NCI-H1930 (cell line): ENCODE data around the gene GVQW3.
"Not testable (repeated sequence)": the region's sequence is repeated elsewhere in the genome, so short reads cannot be mapped to it uniquely, and the experiment has no call there.

Experiments
- DNase-seq, 2 experiments: peaks; one replicate each; lab custom pipeline; 2025; lab: John Stamatoyannopoulos, UW

Gene GVQW3

DNA sequence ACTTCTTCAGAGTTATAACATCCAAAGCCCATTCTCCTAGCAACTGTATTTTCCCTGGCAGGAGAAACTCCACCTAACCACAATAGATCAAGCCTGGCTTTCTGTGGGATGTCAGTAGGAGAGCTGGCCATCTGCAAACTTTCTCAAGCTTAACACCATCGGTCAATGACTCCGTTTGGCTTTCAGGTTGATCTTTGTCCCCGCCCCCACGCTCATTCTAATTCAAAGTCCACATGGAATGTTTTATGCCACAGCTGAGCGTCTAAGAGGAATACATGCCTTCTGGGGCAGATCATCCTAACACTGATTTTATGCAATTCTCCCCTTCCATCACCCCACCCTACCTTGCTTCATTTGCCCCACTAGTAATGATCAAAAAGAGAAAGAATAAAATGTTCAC lies 4.8 kb downstream of the GVQW3 start:
- no peak for DNase-seq

DNA sequence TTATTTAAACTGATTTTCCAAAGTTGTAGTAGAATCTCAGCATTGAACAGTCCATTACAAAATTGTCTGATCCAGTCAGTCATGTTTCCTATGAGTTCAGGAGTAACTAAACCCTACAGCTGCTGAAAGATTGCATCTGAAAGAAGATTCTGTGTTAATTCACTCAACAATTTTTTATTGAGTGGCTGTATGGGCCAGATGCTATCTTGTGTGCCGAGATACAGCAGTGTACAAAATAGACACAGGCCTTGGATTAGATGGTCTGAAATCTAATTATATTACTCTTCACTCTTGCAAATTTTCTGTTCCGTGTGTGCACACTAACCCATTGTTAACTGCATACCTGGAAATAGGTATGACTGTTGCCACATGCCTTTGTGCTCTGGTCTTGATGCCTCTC lies 7.3 kb downstream of the GVQW3 start:
- DNase-seq, result no peak

DNA sequence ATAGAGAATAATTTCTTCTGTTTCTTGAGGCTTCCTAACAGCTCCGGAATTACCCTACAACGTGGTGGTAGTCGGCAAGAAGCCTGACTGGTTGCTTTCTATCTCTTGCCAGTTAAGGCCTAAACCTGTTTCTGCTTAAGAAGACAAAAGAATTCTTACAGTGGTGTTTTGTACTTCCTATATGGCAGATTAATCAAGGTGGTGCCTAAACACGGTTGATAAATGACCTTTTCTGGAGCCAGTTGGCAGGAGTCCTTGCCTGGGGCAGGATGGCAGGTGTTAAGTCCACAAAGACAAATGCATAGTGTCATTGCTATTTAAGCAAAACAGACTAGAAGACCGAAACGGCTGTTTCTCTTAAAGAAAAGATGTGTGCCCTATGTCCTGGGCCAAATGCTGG lies 9.9 kb downstream of the GVQW3 start:
- no peak for DNase-seq

DNA sequence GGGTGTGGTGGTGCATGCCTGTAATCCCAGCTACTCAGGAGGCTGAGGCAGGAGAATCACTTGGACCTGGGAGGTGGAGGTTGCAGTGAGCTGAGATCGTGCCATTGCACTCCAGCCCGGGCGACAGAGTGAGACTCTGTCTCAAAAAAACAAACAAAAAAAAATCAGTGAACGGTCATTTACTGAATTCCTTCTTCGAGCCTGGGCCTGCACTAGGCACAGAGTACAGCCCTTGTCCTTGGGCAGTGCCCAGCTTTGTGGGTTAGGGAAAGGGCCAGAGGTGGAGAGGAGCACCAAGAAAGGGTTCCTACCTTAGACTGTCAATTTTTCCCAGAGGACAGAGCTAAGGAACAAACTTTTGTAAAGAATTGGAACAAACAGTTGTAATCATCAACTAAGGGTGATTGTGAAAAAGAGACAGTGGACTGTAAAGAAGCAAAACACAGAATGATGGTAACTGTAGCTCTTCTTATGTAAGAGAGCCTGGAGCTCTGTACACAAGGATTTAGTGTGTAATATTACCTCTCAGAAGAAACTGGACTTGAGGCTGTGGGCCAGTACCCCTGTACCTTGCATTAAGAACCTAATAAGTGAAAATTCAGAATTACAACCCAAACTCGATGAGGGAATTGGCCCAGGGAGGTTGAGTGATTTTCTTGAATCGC lies 10.8 kb downstream of the GVQW3 start:
- DNase-seq, result no peak

DNA sequence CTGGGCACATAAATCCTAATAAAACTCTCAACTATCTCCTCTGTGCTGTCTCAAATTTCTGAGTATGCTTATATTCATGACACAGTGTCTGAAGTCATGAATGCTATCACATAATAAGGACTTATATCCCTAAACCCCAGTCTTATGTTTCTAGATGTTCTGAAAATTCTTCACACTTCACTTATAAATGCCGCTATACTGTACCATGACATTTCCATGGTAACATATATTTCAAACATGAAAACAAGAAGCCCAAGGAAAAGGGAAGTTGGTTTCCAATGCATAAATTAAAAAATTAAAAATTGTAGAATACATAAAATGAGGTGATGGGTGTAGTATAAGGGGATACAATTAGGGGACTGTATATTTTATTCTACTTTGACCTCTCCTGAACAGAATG lies 11.7 kb downstream of the GVQW3 start:
- no peak for DNase-seq

DNA sequence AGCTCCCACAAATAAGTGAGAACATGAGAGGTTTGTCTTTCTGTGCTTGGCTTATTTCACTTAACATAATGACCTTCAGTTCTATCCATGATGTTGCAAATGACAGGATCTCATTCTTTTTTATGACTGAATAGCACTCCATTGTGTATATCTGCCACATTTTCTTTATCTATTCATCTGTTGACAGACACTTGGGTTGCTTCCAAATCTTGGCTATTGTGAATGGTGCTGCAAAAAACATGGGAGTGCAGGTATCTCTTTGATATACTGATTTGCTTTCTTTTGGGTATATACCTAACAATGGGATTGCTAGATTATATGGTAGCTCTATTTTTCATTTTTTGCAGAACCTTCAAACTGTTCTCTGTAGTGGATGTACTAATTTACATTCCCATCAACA lies 13.3 kb downstream of the GVQW3 start:
- DNase-seq, result no peak

DNA sequence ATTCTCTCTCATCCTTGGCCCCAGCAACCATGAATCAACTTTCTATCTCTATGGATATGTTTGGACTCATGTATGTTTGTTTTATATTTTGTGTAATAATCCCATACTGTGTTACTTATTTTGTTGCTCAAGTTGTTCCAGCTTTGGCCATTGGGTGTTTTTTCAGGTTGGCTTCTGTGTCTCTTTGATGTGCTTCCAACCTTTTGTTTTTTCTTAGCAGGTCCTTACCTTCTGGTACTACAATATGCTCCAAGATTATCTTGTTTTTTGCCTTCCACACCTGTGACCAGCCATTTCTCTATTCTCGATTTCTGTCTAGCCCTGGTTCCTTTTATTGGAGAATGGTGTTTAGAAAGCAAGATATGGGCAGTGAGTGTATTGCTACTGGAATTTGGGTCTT lies 14.2 kb downstream of the GVQW3 start:
- no peak for DNase-seq

DNA sequence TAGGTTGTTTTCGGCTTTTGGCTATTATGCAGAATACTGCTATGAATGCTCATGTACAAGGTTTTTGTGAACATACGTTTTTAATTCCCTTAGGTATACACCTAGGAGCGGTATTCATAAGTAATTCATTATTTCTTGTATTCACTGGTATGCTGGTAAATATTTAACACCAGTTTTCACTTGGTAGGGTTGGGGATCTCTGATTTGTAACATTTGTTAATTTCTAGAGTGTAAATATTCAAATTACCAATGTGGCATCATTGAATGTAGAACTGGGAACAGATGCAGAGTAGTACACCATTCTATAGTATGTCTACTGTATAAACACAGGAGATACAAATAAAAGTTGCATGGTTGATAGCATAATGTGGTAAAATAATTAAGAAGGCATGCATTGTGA lies 16.3 kb downstream of the GVQW3 start:
- DNase-seq, result no peak

DNA sequence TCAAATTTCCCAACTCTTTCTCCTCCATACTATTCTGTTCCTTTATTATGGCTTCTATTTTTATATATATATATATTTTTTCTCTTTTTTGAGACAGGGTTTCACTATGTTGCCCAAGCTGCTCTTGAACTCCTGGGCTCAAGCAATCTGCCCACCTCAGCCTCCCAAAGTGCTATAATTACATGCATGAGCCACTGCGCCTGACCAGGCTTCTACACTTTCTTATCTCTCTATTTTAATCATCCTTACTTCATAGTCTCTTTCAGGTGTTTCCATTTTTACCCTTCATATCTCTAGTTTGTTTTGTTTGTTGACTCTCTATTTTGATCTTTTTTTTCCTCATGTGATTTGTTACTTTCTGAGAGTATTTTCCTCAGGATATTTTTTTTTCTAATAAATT lies 19.8 kb downstream of the GVQW3 start:
- DNase-seq, result no peak

DNA sequence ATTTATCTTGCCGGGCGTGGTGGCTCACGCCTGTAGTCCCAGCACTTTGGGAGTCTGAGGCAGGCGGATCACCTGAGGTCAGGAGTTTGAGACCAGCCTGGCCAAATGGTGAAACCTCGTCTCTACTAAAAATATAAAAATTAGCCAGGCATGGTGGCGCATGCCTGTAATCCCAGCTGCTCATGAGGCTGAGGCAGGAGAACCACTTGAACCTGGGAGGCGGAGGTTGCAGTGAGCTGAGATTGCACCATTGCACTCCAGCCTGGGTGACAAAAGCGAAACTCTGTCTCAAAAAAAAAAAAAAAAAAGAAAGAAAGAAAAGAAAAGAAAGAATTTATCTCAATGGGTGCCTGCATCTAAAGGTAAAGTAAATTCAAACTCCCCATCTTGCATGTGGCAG lies 20.4 kb downstream of the GVQW3 start:
- not testable (repeated sequence) for DNase-seq

DNA sequence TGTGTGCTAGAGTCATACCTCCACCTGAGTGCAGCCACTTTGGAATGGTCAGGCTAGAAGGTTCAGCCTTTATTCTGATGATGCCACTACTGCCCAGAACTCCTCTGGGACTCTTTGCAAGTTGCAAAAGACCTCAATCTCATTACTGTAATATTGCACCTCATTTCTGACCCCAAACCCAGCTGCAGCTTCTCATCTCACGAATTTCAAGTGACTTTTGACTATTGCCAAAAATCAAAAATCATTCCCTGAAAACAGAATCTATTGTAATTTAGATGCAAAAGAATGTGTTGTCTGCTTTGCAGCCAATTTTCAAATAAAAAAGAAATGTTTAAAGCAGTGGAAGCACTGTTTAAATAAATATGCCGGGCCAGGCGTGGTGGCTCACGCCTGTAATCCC lies 25.2 kb downstream of the GVQW3 start:
- no peak for DNase-seq

DNA sequence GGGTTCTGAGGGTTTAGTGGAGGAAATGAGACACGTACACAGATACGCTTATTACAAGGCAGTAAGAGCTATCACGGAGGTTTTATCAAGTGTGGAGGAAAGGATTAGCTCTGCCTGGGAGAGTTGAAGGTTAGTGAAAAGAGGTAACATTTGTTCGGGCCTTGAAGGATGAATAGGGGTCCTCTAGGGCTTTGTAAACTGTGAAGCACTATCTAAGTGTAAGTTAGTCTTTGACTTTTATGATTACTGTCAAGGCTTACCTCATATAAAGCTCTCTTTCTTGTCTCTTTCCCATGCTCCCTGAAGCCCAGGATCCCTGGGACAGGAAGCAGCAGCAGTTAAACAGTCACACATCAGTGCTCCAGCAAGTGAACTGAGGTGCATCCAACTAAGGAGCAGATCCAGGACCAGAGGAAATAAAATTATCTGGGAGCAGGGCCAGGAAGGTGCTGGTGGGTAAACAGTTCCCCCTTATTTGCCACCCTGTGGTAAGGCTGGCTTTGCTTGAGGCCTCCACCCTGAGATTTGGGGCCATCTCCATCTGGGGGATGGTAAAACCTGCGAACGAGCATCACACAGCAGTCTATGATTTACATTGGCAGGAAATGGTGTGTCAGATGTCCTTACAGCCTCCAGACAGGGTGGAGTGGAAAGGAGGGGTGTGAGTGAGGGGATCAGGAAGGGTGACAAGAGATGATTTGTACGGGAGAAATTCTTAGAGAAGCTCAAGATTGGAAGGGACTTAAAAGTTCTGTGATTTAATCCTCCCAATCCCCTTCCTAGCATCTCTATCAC lies 27.2 kb downstream of the GVQW3 start:
- no peak for DNase-seq

DNA sequence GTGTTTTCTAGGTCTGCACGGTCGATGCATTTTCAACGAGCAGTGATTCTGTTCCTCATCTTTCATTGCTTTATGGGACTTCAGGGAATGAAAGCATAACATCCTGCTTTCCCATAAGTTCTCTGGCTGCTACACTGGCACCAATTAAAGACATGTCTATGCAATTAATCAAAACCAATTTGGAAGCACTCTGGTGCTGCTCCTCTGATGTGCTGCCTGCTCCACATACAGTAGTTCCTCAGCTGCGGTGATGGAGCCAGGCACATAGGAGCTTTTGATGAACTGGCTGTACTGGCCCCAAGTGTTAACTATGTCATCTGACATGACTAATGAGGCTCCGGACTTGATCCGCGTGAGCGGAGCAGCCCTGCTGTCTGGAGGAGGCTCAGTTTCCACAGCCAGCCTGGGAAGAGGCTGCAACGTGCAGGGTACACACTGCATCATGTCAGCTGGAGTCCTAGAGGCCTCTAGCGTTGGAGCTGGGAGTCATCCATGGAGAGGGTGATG lies 29.8 kb downstream of the GVQW3 start:
- DNase-seq, result no peak

DNA sequence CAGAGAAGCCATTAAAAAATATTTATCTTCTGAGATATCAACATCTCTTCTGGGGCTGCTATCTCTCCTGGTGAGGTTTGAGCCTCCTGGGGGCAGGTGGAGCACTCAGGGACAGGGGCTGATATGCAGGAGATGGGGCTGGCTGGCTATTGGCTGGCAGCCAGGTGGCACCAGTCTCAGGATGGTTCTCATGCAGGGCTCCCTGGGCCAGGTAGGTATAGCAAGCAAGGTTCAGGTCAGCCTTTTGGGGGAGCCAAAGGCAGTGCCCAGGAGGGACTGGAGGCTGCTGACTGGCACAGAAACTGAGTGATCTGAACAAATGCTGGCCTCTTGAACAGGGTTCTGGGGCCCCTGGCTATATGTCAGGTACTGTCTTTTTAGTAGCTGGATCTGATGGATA lies 34.0 kb downstream of the GVQW3 start:
- no peak for DNase-seq

DNA sequence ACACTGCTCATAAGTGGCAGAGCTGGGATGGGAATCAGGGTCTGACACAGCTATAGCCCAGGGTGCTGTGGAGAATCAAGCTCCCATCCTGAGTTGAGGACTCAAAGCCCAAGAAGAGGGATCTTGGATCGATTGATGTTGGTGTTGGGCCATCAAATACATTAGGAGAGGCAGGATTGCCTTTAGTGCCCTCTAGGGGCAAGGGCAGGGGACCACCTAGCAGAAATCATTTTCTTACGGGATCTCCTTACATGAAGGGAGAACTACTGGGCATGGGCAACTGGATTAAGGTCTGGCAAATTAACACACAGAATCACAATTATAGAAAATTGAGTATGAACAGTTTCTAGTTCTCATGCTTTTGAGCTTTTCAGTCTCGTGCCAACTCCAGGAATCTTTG lies 38.8 kb downstream of the GVQW3 start:
- DNase-seq, result no peak

DNA sequence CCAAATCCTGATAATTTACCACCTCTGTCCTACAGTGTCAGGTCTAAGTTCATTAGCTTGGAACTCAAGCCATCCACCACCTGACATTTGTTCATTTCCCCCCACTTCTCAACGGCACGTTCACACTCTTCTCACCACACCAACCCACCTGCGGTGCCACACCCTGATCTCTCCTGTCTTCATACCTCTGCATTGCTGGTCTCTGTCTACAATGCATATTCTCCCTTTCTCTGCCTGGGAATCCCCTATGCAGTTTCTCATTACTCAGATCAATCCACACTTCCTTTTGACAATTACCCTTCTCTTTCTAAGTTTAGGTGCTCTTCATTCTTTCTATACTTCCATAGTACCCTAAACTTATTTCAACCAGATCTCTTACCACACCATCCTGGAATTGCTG lies 43.3 kb downstream of the GVQW3 start:
- no peak for DNase-seq

DNA sequence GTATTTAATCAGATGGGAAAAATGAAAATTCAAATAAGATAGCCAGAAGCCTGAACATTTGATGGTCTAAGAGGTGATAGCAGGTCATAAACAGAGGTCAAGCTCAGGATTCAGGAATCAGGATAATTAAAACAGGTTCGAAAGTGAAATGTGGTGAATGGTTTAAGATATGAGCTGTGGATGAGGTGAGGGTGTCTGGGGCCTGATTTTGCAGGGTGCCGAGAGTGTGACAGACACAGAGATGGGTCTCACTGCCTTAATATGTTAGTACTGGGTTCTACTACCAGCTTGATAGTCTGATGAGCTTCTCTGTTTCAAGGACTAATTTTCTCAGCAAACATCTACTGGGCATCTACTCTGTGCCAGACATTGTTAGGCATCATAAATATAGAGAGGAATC lies 43.8 kb downstream of the GVQW3 start:
- DNase-seq, result no peak

DNA sequence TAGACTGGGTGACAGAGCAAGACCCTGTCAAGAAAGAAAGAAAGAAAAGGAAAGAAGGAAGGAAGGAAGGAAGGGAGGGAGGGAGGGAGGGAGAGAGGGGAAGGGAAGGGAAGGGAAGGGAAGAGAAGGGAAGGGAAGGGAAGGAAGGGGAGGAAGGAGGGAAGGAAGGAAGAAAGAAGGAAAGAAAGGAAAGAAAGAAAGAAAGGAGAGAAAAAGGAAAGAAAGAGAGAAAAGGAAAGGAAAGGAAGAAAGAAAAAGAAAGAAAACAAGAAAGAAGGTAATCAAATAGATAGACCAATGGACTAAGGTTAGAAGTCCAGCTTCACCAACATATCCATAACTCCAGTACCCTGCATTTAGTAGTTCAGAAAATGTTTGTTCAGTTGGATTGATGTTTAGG lies 45.5 kb downstream of the GVQW3 start:
- DNase-seq, result no peak

DNA sequence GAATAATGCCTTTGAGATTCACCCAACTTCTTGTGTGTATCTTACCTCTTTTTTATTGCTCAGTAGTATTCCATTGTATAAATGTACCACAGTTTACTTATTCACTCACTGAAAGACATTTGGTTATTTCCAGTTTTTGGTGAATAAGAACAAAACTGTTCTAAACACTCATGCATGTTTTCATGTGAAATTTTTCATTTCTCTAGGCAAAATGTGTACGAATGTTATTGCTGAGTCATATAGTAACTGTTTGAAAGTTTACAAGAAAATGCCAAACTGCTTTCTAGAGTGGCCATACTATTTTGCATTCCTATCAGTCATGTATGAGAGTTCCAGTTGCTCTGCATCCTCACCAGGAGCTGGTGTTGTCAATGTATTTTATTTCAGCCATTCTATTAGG lies 54.9 kb downstream of the GVQW3 start:
- DNase-seq, result no peak

DNA sequence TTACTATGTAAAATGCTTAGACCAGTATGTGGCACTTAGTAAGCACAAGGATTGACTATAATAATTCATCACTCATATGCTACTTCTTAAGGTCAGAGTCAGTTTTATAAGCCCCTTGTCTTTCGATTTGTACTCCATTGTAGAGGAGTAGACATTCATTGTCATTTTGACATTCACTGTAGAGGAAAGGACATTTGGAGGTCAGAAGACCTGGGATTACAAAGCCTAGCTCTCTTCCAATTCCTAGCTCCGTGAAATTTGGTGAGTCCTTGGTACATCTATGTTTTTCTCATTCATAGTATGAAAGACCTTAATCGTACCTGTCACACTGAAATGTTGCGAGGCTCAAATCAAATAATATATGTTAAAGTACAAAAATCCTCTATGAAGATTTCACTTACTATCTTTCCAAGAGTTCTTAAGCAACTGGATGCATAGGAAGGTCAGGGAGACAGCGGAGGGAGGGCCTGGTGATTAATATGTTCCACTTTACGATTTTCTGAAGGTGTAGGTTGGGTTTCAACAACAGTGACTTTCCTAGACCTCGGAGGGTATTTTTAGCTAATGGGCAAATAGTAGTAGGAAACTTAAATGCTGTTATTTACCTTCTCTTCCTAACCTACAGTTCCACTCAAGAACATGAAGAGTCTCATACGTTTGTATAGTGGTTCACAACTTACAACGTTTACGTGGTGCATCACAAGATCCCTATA lies 62.3 kb downstream of the GVQW3 start:
- DNase-seq, result no peak

DNA sequence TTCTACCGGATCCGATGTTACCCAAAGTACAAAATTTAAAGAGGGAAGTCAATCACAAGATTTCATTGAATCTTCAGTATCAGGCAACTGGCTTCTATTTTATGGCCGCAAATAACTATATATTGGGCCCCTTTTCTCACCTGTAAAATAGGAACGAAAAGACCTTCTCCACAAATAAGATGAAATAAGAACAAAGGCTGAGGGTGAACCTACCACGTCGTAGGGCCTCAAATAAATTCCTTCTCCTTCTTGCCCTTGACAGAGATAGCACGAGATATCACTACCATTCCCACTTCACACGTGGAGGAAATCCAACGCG lies 62.9 kb downstream of the GVQW3 start:
- DNase-seq, result no peak

DNA sequence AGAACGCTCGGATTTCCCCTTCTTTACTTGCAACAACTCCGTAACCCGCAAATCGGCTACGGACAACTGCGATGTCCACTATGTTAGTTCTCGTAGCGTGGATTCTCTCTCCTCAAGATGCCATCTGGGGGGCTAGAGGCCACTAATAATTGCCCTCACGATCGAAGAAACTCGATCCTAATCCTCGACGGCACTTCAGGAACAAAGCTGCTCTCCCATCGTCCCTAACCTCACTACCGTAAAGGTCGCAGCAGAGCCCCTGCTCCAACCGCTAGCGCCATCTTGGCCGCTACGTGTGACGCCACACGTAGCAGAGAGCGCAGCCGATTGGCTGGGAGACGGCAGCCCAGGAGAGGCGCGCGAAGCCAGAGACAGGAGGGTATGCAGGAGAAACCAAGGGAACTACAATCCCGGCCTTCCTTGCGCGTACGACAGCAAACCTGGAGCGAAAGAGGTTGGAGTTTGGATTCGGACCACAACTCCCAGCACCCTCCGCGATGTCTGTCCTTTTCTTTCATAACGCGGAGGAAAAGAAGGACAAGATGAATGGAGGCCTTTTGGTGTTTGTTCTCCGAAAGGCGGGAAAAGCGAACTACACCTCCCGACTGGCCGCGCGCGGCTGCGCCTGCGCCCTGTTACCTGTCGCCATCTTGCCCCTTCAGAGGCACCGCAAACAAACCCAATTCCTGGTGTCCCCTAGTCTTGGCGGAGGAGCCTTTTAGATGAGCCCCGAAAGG lies 63.4 kb downstream of the GVQW3 start, which contains the start of gene EMSY:
Gene EMSY, plus strand, starts transcription at position 635 of the 737 bp plus-strand sequence. CDS start 1,921 bp downstream, outside the sequence.
- DNase-seq, result peak; percentile 96 to 100
